OCI-LY3 (cell line): ENCODE results near the gene SPNS2.

Source experiments
- H2AFZ ChIP-seq: fragments of 200-600, 300-600 bp; shearing (Covaris generic); 2 replicates; pipeline ENCODE4 v1.6.0; 2014; ENCODE audit warnings: antibody characterized with exemption, low read depth, low read length
- H3K27ac ChIP-seq: fragments of 200-600, 300-600 bp; sonication (generic); 2 replicates; pipeline ENCODE4 v1.5.1; 2014; ENCODE audit warnings: mild to moderate bottlenecking, low read length, moderate library complexity, mixed read lengths
- H3K27me3 ChIP-seq: fragments of 200-600, 300-600 bp; sonication (generic); 2 replicates; pipeline ENCODE4 v1.6.1; 2014; ENCODE audit warnings: low read depth, low read length, mixed read lengths
- H3K36me3 ChIP-seq: fragments of 200-600, 300-600 bp; sonication (generic); replicated peaks from 2 replicates; pipeline ENCODE3; 2014; ENCODE audit warnings: low read depth, low read length, mixed read lengths
- H3K4me1 ChIP-seq: fragments of 300-600, 200-600 bp; sonication (generic); 2 replicates; pipeline ENCODE4 v1.6.1; 2014; ENCODE audit warnings: low read length, mixed read lengths
- H3K4me2 ChIP-seq: fragments of 200-600, 300-600 bp; sonication (generic); 2 replicates; pipeline ENCODE4 v1.6.1; 2014; ENCODE audit warnings: low read length, mixed read lengths
- H3K4me3 ChIP-seq: fragments of 300-600, 200-600 bp; sonication (generic); 2 replicates; pipeline ENCODE4 v1.5.1; 2014; ENCODE audit warnings: antibody characterized with exemption, mild to moderate bottlenecking, low read length, moderate library complexity
- H3K79me2 ChIP-seq: fragments of 300-600, 200-600 bp; shearing (Covaris generic); 2 replicates; pipeline ENCODE4 v1.6.1; 2014; ENCODE audit warnings: mild to moderate bottlenecking, low read length, mixed read lengths
- H3K9ac ChIP-seq: fragments of 300-600, 200-600 bp; shearing (Covaris generic); 2 replicates; pipeline ENCODE4 v1.6.0; 2014; ENCODE audit warnings: mild to moderate bottlenecking, low read length, moderate library complexity
- H3K9me3 ChIP-seq: fragments of 200-600, 300-600 bp; shearing (Covaris generic); 2 replicates; pipeline ENCODE4 v1.6.1; 2014; ENCODE audit warnings: low read length, mixed read lengths; ENCODE audit not compliant: insufficient read depth
- H4K20me1 ChIP-seq: fragments of 200-600, 300-600 bp; sonication (generic); 2 replicates; pipeline ENCODE4 v1.6.1; 2016; ENCODE audit warnings: low read length, mixed read lengths; ENCODE audit not compliant: insufficient read depth
- EZH2phosphoT487 ChIP-seq: fragments of 200-600 bp; shearing (Covaris generic); IDR thresholded peaks from 2 replicates; pipeline ENCODE4 v1.6.1; 2018; ENCODE audit warnings: antibody characterized with exemption, mixed run types, low read depth
- TF ChIP-seq, protein P1 (sequence below): fragments of 200-600, 300-600 bp; sonication (generic); IDR thresholded peaks from 2 replicates; pipeline ENCODE4 v1.5.1; 2014; ENCODE audit warnings: antibody characterized with exemption, low read length, low read depth

SPNS2 gene

DNA sequence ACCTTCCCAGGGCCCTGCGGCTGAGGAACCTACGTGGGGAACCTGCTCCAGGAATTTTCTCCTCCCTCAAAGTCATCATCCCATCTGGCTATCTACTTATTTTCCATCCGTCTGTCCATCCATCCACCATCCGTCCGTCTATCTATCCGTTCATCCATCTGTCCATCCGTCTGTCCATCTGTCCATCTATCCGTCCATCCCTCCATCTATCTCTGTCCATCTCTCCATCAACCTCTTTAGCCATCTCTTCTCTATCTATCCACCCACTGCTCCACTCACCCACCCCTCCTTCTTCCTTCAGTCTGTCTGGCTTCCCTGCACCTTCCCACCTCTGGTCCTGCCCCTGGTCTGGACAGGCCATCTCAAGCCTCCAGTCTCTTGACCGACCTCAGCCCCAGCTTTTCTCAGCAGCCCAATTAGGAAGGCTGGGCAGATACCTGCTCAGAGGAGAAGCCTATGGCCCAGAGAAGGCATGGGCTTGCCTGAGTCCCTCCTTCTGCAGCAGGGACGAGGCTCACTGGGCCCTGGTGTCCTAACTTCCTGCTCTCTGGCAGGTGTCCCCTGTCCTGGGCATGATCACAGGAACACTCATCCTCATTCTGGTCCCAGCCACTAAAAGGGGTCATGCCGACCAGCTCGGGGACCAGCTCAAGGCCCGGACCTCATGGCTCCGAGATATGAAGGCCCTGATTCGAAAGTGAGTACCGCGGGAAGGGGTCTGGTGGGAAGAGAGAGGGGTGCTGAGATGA lies 33.5 kb downstream of the SPNS2 start:
- Histone ChIP-seq H3K27me3 (peaks cover 6% of the 10 kb centered on the region; the same call in 1 of the 2 replicates), H3K4me3 (no peak overlapping the region), H3K9me3 (no peaks in the 10 kb centered on the region), H3K79me2 (no peaks in the 10 kb centered on the region), H4K20me1 (peaks cover 6% of the 10 kb centered on the region; the same call in 1 of the 2 replicates), H3K9ac (no peak overlapping the region), H3K4me2 (no peak overlapping the region), H3K27ac (no peak overlapping the region), H3K36me3 (no peaks in the 10 kb centered on the region), H2AFZ (no peak overlapping the region), H3K4me1 (no peaks in the 10 kb centered on the region)
- no peak for TF ChIP-seq EZH2phosphoT487
- TF ChIP-seq, protein P1, sequence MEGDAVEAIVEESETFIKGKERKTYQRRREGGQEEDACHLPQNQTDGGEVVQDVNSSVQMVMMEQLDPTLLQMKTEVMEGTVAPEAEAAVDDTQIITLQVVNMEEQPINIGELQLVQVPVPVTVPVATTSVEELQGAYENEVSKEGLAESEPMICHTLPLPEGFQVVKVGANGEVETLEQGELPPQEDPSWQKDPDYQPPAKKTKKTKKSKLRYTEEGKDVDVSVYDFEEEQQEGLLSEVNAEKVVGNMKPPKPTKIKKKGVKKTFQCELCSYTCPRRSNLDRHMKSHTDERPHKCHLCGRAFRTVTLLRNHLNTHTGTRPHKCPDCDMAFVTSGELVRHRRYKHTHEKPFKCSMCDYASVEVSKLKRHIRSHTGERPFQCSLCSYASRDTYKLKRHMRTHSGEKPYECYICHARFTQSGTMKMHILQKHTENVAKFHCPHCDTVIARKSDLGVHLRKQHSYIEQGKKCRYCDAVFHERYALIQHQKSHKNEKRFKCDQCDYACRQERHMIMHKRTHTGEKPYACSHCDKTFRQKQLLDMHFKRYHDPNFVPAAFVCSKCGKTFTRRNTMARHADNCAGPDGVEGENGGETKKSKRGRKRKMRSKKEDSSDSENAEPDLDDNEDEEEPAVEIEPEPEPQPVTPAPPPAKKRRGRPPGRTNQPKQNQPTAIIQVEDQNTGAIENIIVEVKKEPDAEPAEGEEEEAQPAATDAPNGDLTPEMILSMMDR = no peak

DNA sequence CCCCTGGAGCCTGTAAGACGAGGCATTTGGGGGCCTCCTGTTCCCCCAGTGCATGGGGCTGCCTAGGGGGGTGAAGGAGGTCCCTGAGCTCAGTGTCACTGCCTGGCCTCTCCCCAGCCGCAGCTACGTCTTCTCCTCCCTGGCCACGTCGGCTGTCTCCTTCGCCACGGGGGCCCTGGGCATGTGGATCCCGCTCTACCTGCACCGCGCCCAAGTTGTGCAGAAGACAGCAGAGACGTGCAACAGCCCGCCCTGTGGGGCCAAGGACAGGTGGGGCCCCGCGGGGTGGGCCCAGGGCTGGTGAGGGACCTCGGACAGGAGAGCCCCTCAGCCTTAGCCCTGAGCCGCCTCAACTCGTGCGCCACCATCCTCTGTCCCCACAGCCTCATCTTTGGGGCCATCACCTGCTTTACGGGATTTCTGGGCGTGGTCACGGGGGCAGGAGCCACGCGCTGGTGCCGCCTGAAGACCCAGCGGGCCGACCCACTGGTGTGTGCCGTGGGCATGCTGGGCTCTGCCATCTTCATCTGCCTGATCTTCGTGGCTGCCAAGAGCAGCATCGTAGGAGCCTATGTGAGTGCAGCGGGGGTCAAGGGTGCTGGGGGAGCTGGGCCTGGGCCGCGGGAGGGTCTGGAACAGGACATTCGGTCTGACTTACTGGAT lies 34.3 kb downstream of the SPNS2 start:
- no peak overlapping the region for H3K4me2 ChIP-seq
- peaks cover 11% of the 10 kb centered on the region for H4K20me1 ChIP-seq
- no peaks in the 10 kb centered on the region for H3K36me3 ChIP-seq
- H3K9ac ChIP-seq = no peak overlapping the region
- H3K27ac ChIP-seq = no peak overlapping the region
- no peaks in the 10 kb centered on the region for H3K4me1 ChIP-seq
- H2AFZ ChIP-seq = no peak overlapping the region
- no peaks in the 10 kb centered on the region for H3K9me3 ChIP-seq
- H3K79me2 ChIP-seq = no peaks in the 10 kb centered on the region
- peaks cover 4% of the 10 kb centered on the region; the same call in 1 of the 2 replicates for H3K27me3 ChIP-seq
- TF ChIP-seq EZH2phosphoT487 = no peak
- TF ChIP-seq, protein P1 = no peak
- H3K4me3 ChIP-seq = no peak overlapping the region

DNA sequence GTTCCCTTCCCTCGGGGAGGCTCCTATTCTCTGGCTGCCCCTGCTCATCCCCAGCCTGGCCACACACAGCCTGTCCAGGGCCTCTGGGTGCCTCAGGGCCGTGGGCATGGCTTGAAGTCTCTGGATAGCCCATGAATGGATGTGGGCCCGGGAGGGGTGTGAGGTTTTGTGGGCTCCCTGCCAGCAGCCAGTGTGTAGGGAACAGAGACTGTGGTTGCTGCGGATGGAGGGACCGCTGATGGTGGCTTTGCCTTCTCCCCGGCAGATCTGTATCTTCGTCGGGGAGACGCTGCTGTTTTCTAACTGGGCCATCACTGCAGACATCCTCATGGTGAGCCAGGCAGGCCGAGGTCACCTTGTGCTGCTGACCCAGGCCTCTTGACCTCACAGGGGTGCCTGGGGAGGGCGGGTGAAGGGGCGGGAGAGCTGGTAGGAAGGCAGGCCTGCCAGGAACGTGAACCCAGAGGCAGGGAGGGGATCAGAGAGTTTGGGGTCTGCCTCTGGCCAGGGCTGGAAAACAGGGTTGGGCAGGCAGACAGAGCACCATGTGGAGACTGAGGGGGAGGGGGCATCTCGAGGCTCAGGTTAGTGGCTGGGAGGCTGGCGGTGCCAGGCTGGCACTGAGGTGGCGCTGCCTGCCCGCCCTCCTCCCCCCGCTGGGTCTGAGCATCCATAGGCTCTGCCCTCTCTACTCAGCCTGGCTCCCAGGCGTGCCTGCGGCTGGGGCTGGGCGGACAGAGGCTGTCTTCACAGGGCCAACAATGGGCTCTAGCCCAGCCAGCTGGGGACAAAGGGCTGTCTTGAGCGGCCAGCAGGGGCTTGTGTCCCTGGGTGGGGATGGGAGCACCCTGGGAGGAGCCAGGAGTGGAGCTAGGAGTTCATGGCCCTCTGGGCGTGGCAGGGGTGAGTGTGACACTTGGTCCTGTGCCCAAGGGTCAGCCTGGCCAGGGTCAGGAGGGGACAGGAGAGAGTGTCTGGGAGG lies 35.1 kb downstream of the SPNS2 start:
- no peaks in the 10 kb centered on the region for H3K4me1 ChIP-seq
- H2AFZ ChIP-seq = no peak overlapping the region
- no peaks in the 10 kb centered on the region for H3K79me2 ChIP-seq
- peaks cover 14% of the 10 kb centered on the region for H4K20me1 ChIP-seq
- no peaks in the 10 kb centered on the region for H3K9me3 ChIP-seq
- no peak overlapping the region for H3K9ac ChIP-seq
- H3K4me2 ChIP-seq = no peak overlapping the region
- H3K27ac ChIP-seq = no peak overlapping the region
- no peaks in the 10 kb centered on the region for H3K36me3 ChIP-seq
- H3K4me3 ChIP-seq = no peak overlapping the region
- TF ChIP-seq, protein P1 = no peak
- TF ChIP-seq EZH2phosphoT487 = no peak
- peaks cover 4% of the 10 kb centered on the region; the same call in 1 of the 2 replicates for H3K27me3 ChIP-seq
